ENCODE data around the gene PPP4R3B.

DNA sequence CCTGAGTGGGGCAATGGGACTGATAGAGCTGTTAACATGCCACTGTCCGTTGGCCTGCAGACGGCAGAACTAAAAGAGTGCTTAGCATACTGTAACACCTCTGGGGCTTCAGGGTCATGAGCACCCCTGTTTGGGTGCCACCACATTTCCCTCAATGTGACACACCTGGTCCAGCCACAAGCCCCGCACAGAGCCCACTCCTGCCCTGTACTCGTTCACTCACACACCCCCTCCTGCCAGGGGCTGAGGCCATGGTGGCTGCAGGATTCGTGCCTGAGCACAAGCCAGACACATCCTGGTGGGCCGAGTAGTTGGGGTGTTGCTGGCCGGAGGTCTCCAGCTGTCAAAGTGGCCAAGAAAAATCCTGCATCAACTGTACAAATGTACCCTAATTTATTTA, 4.4 kb upstream of the PPP4R3B start:
- TF ChIP-seq, protein P1, sequence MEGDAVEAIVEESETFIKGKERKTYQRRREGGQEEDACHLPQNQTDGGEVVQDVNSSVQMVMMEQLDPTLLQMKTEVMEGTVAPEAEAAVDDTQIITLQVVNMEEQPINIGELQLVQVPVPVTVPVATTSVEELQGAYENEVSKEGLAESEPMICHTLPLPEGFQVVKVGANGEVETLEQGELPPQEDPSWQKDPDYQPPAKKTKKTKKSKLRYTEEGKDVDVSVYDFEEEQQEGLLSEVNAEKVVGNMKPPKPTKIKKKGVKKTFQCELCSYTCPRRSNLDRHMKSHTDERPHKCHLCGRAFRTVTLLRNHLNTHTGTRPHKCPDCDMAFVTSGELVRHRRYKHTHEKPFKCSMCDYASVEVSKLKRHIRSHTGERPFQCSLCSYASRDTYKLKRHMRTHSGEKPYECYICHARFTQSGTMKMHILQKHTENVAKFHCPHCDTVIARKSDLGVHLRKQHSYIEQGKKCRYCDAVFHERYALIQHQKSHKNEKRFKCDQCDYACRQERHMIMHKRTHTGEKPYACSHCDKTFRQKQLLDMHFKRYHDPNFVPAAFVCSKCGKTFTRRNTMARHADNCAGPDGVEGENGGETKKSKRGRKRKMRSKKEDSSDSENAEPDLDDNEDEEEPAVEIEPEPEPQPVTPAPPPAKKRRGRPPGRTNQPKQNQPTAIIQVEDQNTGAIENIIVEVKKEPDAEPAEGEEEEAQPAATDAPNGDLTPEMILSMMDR (conservative IDR thresholded peaks at IDR 0.05; ENCODE audit: low read length) = no peak
- no peak for TF ChIP-seq EZH2phosphoT487 (IDR thresholded peaks at IDR 0.05; ENCODE audit: borderline replicate concordance)
